ENCODE measurements around the gene GPX2.

The GPX2 gene

DNA sequence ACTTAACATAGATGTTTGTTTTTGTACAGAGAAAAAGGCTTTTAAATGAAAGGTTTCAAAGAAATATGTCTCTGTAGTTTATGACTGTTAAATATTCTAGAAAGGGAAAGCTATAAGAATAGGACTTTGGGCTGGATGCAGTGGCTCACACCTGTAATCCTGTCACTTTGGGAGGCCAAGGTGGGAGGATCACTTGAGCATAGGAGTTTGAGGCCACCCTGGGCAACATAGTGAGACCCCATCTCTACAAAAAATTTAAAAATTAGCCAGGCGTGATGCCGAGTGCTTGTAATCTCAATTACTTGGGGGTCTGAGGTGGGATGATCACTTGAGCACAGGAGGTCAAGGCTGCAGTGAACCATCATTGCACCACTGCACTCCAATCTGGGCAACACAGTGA is 11.4 kb downstream of the GPX2 start:
- Histone ChIP-seq H3K27ac (ENCODE audit: low read length, poor library complexity, severe bottlenecking) (no peak overlapping the region), H3K36me3 (ENCODE audit: control insufficient read depth in 1 of 2, insufficient read depth in 2 of 2, low read depth in 1 of 2, low read length in 2 of 2) (peaks cover 13 to 85% of the 10 kb centered on the region in 2 experiments), H2AFZ (ENCODE audit: low read depth, low read length) (no peak overlapping the region), H2BK120ac (ENCODE audit: low read depth, low read length) (no peak overlapping the region), H3K9ac (ENCODE audit: low read length) (no peak overlapping the region), H3K9me3 (ENCODE audit: control insufficient read depth, low read length) (no peaks in the 10 kb centered on the region), H3K14ac (ENCODE audit: low read length in 2 of 2) (no peak overlapping the region), H3K4me1 (ENCODE audit: control insufficient read depth, insufficient read depth, low read depth, low read length) (peaks cover 2% of the 10 kb centered on the region), H3K4me2 (ENCODE audit: low read length, poor library complexity, severe bottlenecking) (no peak overlapping the region), H2AK5ac (ENCODE audit: low read length, severe bottlenecking) (no peak overlapping the region), H2BK12ac (ENCODE audit: low read length in 2 of 2) (no peak overlapping the region), H4K8ac (ENCODE audit: low read length) (no peak overlapping the region), H3K4me3 (ENCODE audit: insufficient read depth in 1 of 2, low read depth in 1 of 2, low read length in 2 of 2) (no peak overlapping the region), H3K4ac (ENCODE audit: low read depth in 1 of 2, low read length in 2 of 2) (no peak overlapping the region), H2BK15ac (ENCODE audit: low read depth, poor library complexity, severe bottlenecking) (no peak overlapping the region), H3K27me3 (ENCODE audit: control insufficient read depth in 1 of 2, insufficient read depth in 1 of 2, low read length in 2 of 2) (no peaks in the 10 kb centered on the region), H3K79me1 (replicated peaks; ENCODE audit: low read length, poor library complexity, severe bottlenecking) (peaks cover 28% of the 10 kb centered on the region), H3K18ac (ENCODE audit: low read depth in 1 of 2, low read length in 2 of 2) (no peak overlapping the region), H4K91ac (ENCODE audit: low read length) (no peak overlapping the region), H3K23ac (ENCODE audit: low read length in 2 of 2) (no peak overlapping the region), H2BK5ac (ENCODE audit: low read depth, low read length, poor library complexity, severe bottlenecking) (no peak overlapping the region)
- DNase-seq, result no peak
- WGBS, result 100% methylated on average over 2 of the region's 2 CpGs

DNA sequence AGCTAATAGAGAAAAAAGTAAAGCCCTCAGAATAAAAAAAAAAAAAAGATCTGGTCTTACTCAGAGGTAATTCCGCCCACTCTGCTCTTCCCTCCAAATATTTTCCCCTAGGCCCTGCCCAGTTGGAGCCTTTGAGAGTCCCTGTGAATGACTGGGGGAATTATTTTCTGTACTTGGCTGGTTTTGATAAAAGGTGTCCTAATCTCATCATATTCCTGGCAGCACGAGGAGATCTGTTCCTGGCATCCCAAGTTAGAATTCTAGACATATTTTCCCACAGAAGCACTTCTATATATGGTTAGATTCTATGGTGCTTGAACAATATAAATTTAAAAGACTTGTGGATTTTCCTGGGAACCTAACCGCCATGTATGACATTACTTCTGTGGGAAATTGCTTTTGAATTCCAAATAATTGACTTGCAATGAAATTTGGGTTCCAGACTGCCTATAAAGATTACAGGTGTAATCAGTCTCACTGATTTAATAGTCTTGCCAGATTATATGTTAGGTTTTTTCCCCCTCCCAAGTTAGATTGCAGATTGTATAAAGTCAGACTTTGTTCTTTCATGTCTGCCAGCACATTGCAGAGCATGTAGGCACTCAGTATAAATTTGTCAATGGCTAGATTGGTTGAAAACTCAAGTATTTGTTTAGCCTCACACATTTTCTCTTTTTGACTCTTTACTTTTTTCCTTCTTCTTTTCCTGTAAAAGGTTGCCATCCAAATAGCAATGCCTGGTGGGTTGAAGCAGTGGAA is 12.3 kb downstream of the GPX2 start:
- peaks cover 30% of the 10 kb centered on the region for H3K79me1 ChIP-seq (replicated peaks; ENCODE audit: low read length, poor library complexity, severe bottlenecking)
- H2AFZ ChIP-seq (ENCODE audit: low read depth, low read length), result no peak overlapping the region
- H2BK12ac ChIP-seq (ENCODE audit: low read length in 2 of 2), result no peak overlapping the region
- H3K14ac ChIP-seq (ENCODE audit: low read length in 2 of 2), result no peak overlapping the region
- H3K23ac ChIP-seq (ENCODE audit: low read length in 2 of 2), result no peak overlapping the region
- 100% methylated on average over 1 of the region's 3 CpGs for WGBS
- H2BK15ac ChIP-seq (ENCODE audit: low read depth, poor library complexity, severe bottlenecking), result no peak overlapping the region
- H4K8ac ChIP-seq (ENCODE audit: low read length), result no peak overlapping the region
- H2BK120ac ChIP-seq (ENCODE audit: low read depth, low read length), result no peak overlapping the region
- no peak overlapping the region for H2BK5ac ChIP-seq (ENCODE audit: low read depth, low read length, poor library complexity, severe bottlenecking)
- no peak overlapping the region for H3K18ac ChIP-seq (ENCODE audit: low read depth in 1 of 2, low read length in 2 of 2)
- no peak overlapping the region for H3K27ac ChIP-seq (ENCODE audit: low read length, poor library complexity, severe bottlenecking)
- H2AK5ac ChIP-seq (ENCODE audit: low read length, severe bottlenecking), result no peak overlapping the region
- peaks cover 16 to 91% of the 10 kb centered on the region in 2 experiments for H3K36me3 ChIP-seq (ENCODE audit: control insufficient read depth in 1 of 2, insufficient read depth in 2 of 2, low read depth in 1 of 2, low read length in 2 of 2)
- no peaks in the 10 kb centered on the region for H3K27me3 ChIP-seq (ENCODE audit: control insufficient read depth in 1 of 2, insufficient read depth in 1 of 2, low read length in 2 of 2)
- H3K9me3 ChIP-seq (ENCODE audit: control insufficient read depth, low read length), result no peaks in the 10 kb centered on the region
- no peak overlapping the region for H3K4ac ChIP-seq (ENCODE audit: low read depth in 1 of 2, low read length in 2 of 2)
- H4K91ac ChIP-seq (ENCODE audit: low read length), result no peak overlapping the region
- peaks cover 2% of the 10 kb centered on the region for H3K4me1 ChIP-seq (ENCODE audit: control insufficient read depth, insufficient read depth, low read depth, low read length)
- DNase-seq, result no peak
- H3K4me2 ChIP-seq (ENCODE audit: low read length, poor library complexity, severe bottlenecking), result no peak overlapping the region
- no peak overlapping the region for H3K4me3 ChIP-seq (ENCODE audit: insufficient read depth in 1 of 2, low read depth in 1 of 2, low read length in 2 of 2)
- H3K9ac ChIP-seq (ENCODE audit: low read length), result peak overlapping the region; percentile 12

DNA sequence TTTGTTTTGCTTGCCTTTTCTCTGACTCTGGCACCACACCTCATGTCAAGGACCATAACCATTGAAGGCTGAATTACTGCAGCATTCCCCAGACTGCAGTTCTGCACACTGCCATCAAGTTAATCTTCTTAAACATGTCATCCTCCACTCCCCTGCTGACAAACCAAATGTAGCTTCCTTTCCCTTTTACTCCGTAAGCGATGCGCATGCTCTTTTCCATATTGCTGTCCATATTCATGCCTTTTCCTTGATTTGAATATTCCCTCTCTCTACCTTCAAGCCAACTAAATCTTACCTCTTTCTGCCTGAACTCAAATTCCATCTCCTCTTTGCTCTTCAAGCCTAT is 13.6 kb downstream of the GPX2 start:
- Histone ChIP-seq H3K9me3 (ENCODE audit: control insufficient read depth, low read length) (no peaks in the 10 kb centered on the region), H2BK5ac (ENCODE audit: low read depth, low read length, poor library complexity, severe bottlenecking) (no peak overlapping the region), H2BK12ac (ENCODE audit: low read length in 2 of 2) (no peak overlapping the region), H3K23ac (ENCODE audit: low read length in 2 of 2) (no peak overlapping the region), H2AFZ (ENCODE audit: low read depth, low read length) (no peak overlapping the region), H3K9ac (ENCODE audit: low read length) (no peak overlapping the region), H3K4me1 (ENCODE audit: control insufficient read depth, insufficient read depth, low read depth, low read length) (peaks cover 2% of the 10 kb centered on the region), H3K14ac (ENCODE audit: low read length in 2 of 2) (no peak overlapping the region), H3K79me1 (replicated peaks; ENCODE audit: low read length, poor library complexity, severe bottlenecking) (peaks cover 33% of the 10 kb centered on the region), H3K27me3 (ENCODE audit: control insufficient read depth in 1 of 2, insufficient read depth in 1 of 2, low read length in 2 of 2) (no peaks in the 10 kb centered on the region), H3K4me2 (ENCODE audit: low read length, poor library complexity, severe bottlenecking) (no peak overlapping the region), H3K18ac (ENCODE audit: low read depth in 1 of 2, low read length in 2 of 2) (no peak overlapping the region), H3K4ac (ENCODE audit: low read depth in 1 of 2, low read length in 2 of 2) (no peak overlapping the region), H4K8ac (ENCODE audit: low read length) (no peak overlapping the region), H2AK5ac (ENCODE audit: low read length, severe bottlenecking) (no peak overlapping the region), H3K4me3 (ENCODE audit: insufficient read depth in 1 of 2, low read depth in 1 of 2, low read length in 2 of 2) (no peak overlapping the region), H3K27ac (ENCODE audit: low read length, poor library complexity, severe bottlenecking) (no peak overlapping the region), H2BK15ac (ENCODE audit: low read depth, poor library complexity, severe bottlenecking) (no peak overlapping the region), H3K36me3 (ENCODE audit: control insufficient read depth in 1 of 2, insufficient read depth in 2 of 2, low read depth in 1 of 2, low read length in 2 of 2) (peaks cover 14 to 93% of the 10 kb centered on the region in 2 experiments), H2BK120ac (ENCODE audit: low read depth, low read length) (no peak overlapping the region), H4K91ac (ENCODE audit: low read length) (no peak overlapping the region)
- 97% methylated on average over 3 of the region's 3 CpGs for WGBS
- no peak for DNase-seq

DNA sequence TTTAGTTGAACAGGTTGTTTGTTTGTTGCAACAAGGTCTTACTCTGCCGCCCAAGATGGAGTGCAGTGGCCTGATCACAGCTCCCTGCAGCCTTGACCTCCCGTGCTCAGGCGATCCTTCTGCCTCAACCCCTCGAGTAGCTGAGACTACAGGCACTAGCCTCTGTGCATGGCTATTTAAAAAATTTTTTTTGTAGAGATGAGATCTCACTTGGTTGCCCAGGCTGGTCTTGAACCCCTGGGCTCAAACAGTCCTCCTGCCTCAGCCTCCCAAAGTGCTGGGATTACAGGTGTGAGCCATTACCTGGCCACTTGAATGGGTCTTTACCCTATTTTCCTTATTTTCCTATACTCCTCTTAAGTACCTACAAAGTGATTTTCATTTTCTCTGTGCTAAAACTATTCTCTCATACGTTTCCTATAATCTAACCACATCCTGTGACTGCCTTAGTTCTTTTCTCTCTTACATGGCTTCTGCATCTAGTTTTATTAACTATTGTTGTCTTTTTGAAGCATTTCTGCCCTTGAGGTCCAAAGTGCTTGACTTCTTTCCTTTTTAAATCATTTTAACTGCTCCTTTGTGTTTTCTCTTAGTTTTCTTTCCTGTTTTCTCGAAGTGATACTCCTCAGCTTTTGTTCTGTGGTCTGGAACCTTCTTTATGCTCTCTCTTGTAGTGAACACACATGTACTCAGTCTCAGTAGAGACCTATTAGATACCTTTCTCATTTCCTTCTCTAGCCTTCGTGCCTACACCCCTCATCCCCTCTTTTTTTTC is 14.1 kb downstream of the GPX2 start:
- peaks cover 13 to 92% of the 10 kb centered on the region in 2 experiments for H3K36me3 ChIP-seq (ENCODE audit: control insufficient read depth in 1 of 2, insufficient read depth in 2 of 2, low read depth in 1 of 2, low read length in 2 of 2)
- H2BK12ac ChIP-seq (ENCODE audit: low read length in 2 of 2), result no peak overlapping the region
- no peaks in the 10 kb centered on the region for H3K27me3 ChIP-seq (ENCODE audit: control insufficient read depth in 1 of 2, insufficient read depth in 1 of 2, low read length in 2 of 2)
- no peak overlapping the region for H3K23ac ChIP-seq (ENCODE audit: low read length in 2 of 2)
- no peak overlapping the region for H2BK120ac ChIP-seq (ENCODE audit: low read depth, low read length)
- DNase-seq, result no peak
- no peak overlapping the region for H2AFZ ChIP-seq (ENCODE audit: low read depth, low read length)
- no peak overlapping the region for H3K14ac ChIP-seq (ENCODE audit: low read length in 2 of 2)
- H3K4ac ChIP-seq (ENCODE audit: low read depth in 1 of 2, low read length in 2 of 2), result no peak overlapping the region
- no peak overlapping the region for H3K18ac ChIP-seq (ENCODE audit: low read depth in 1 of 2, low read length in 2 of 2)
- peaks cover 2% of the 10 kb centered on the region for H3K4me1 ChIP-seq (ENCODE audit: control insufficient read depth, insufficient read depth, low read depth, low read length)
- H3K9ac ChIP-seq (ENCODE audit: low read length), result no peak overlapping the region
- no peaks in the 10 kb centered on the region for H3K9me3 ChIP-seq (ENCODE audit: control insufficient read depth, low read length)
- no peak overlapping the region for H2BK15ac ChIP-seq (ENCODE audit: low read depth, poor library complexity, severe bottlenecking)
- no peak overlapping the region for H4K91ac ChIP-seq (ENCODE audit: low read length)
- no peak overlapping the region for H3K27ac ChIP-seq (ENCODE audit: low read length, poor library complexity, severe bottlenecking)
- no peak overlapping the region for H3K4me3 ChIP-seq (ENCODE audit: insufficient read depth in 1 of 2, low read depth in 1 of 2, low read length in 2 of 2)
- WGBS, result 91% methylated on average over 7 of the region's 7 CpGs
- H3K79me1 ChIP-seq (replicated peaks; ENCODE audit: low read length, poor library complexity, severe bottlenecking), result peaks cover 33% of the 10 kb centered on the region
- H2BK5ac ChIP-seq (ENCODE audit: low read depth, low read length, poor library complexity, severe bottlenecking), result no peak overlapping the region
- H3K4me2 ChIP-seq (ENCODE audit: low read length, poor library complexity, severe bottlenecking), result no peak overlapping the region
- no peak overlapping the region for H2AK5ac ChIP-seq (ENCODE audit: low read length, severe bottlenecking)
- H4K8ac ChIP-seq (ENCODE audit: low read length), result no peak overlapping the region

Data from mesenchymal stem cell (in vitro differentiated cells and primary cell).